ENCODE results near the gene TSPAN9.

GRCh38 chr12:3216726-3217682 is 139.8 kb downstream of the TSPAN9 start:
- TF ChIP-seq CTCF (IDR thresholded peaks at IDR 0.05; ENCODE audit: low read depth, low read length) = no peak
- TF ChIP-seq POLR2A (IDR thresholded peaks at IDR 0.05; ENCODE audit: extremely low read depth, insufficient read length) = no peak

Data from NB4 (cell line).